IPS DF 4.7 (cell line): ENCODE results near the gene ASB9.
"Not testable (repeated sequence)": the region's sequence is repeated elsewhere in the genome, so short reads cannot be mapped to it uniquely, and the experiment has no call there.

Experiments
- DNase-seq: peaks from one replicate; pipeline ENCODE4 v3.0.0-alpha.2; 2013; ENCODE audit warnings: low spot score; ENCODE audit errors: extremely low read depth

Gene ASB9

DNA sequence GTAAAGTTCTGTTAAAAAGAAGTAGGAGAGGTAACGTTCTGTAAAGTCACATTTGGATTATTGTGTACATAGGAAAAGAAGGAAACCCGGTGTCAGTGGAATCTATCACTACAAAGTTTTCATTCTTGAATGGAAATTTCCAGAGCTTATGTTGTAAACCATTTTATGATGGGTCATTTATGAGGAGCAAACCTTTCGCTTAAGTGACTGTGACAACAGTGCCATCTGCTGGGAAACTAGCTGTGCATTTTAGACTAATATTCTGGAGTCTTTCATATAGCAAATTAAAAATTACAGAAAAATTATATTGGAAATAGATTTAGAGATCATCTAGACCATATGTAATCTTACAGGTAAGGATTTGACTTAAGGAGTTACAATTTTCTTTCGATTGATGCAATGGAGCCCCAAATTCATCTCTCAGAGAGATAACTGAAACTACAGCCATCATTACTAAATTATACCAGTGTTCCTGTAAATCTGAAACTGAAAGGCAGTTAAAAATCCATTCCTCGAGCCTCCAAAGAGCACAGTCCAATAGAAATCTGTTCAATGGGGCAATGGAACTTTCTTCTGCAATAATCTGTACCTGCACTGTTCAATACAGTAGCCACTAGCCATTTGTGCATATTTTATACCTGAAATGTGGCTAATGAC, 26.9 kb downstream of the ASB9 start:
- no peak for DNase-seq

- no peak for DNase-seq
Observed at GRCh38 chrX:15241301-15241700, 28.6 kb downstream of the ASB9 start.

GRCh38 chrX:15240414-15240813, 29.5 kb downstream of the ASB9 start:
- DNase-seq = no peak

- DNase-seq = no peak
Observed at GRCh38 chrX:15236146-15236545, 33.7 kb downstream of the ASB9 start.

DNA sequence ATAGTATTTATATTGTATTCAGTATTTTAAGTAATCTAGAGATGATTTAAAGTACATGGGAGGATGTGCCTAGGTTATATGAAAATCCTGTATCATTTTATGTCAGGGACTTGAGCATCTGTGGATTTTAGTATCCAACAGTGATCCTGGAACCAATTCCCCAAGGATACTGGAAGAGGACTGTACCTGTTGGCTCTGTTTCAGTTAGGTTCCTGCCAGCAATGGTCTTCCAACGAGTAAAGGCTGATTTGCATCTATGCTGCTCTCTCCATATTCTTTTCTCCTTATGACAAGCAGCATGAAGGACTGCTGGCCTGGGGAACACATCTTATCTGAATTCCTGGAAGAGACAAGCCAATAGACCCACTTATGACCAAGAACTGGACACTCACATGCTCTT, 34.9 kb downstream of the ASB9 start:
- DNase-seq = no peak

GRCh38 chrX:15233416-15234015, 36.4 kb downstream of the ASB9 start:
- DNase-seq = no peak

DNA sequence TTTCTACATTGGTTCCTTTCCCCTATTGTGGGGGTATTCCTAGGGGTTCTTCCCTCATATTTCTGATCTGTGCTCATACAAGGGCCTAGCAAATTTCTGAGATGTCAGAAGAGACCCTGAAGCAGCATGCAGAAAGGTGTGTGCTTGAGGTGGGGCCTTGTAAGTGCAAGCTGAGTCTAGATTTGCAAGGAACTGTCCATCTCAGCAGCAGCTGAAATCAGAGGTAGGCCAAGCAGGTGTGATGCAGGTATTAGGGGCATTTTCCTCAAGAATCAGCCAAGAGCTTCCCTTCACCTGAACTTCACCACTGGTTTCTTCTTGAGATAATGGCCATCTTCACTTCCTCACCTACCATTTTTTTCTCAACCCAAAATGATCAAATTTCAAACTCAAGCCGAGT, 45.1 kb downstream of the ASB9 start:
- DNase-seq = no peak

- DNase-seq = no peak
Observed at GRCh38 chrX:15221321-15221720, 48.6 kb downstream of the ASB9 start.

- no peak for DNase-seq
Observed at GRCh38 chrX:15217161-15217560, 52.7 kb downstream of the ASB9 start.

DNA sequence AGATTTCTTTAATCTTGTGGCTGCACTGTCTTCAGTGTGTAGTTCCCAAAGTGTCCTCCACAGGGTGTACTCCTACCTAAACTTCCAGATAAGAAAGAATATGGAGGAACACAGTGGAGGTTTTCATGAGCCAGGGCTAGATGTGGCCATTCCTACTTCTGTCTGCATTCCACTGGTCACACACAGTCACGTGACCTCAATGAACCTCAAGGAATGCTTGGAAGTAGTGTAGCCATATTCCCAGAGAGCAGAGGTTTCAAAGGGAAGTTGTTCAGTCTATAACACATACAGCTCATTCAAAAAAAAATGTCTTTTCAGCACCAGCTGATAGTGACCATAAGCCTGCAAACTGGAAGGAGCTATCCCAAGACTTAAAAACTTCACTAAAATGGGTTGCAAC, 53.6 kb downstream of the ASB9 start:
- DNase-seq = no peak

- no peak for DNase-seq
Observed at GRCh38 chrX:15215366-15215765, 54.5 kb downstream of the ASB9 start.

- DNase-seq = no peak
Observed at GRCh38 chrX:15214588-15214987, 55.3 kb downstream of the ASB9 start.

GRCh38 chrX:15209096-15209495, 60.8 kb downstream of the ASB9 start:
- DNase-seq = no peak

DNA sequence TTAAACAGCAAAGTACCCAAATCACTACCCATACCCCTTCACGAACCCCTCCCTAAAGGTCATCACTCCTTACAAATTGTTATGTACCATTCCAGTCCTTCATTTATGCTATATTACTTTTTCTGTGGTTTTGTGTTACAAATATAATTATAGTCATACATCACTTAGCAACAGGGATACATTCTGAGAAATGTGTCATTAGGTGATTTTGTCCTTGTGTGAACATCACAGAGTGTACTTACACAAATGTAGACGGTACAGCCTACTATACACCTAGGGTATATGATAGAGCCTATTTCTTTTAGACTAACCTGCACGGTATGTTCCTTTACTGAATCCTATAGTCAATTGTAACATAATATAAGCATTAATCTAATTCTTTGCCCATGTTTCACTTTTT, 61.9 kb downstream of the ASB9 start:
- DNase-seq = no peak

GRCh38 chrX:15207384-15207783, 62.5 kb downstream of the ASB9 start:
- no peak for DNase-seq

DNA sequence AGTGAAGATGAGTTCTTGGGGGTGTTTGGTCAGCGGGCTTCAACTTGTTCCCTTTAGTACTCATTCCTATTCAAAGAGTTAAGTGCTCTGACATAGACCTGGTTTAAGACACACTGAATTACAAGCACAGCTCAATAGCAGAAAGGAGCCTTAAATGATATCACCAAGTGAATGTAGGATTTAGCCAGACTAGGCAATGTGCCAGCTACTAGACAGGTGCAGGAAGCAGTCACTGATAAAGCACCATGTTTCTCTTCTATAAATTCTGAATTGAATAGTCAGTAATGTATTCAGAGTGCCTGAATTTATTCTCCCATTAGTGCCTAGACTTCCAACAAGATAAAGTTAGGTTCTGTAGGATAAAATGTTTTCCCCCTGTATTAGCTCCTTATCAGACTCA, 63.6 kb downstream of the ASB9 start:
- DNase-seq = no peak

GRCh38 chrX:15204130-15204751, 65.6 kb downstream of the ASB9 start:
- DNase-seq = no peak

DNA sequence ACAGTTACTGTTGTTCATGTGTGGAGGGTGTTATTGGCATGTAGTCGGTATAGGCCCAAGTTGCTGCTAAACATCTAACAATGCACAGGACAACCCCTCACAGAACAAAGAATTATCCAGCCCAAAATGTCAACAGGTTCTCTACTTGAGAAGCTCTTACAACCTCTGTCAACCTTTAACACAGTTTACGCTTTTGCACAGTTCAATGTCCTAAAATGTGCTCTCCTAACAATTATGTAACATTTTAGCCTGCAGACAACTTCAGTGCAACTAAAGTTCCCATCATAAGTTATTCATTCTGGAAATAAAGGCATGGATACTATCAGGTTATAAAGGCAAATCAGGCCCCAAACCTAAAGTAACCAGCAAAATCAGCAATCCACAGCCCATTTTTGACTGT, 66.2 kb downstream of the ASB9 start:
- no peak for DNase-seq

GRCh38 chrX:15202454-15203177, 67.3 kb downstream of the ASB9 start:
- DNase-seq = no peak

- DNase-seq = no peak
Observed at GRCh38 chrX:15200871-15201270, 69.0 kb downstream of the ASB9 start.

DNA sequence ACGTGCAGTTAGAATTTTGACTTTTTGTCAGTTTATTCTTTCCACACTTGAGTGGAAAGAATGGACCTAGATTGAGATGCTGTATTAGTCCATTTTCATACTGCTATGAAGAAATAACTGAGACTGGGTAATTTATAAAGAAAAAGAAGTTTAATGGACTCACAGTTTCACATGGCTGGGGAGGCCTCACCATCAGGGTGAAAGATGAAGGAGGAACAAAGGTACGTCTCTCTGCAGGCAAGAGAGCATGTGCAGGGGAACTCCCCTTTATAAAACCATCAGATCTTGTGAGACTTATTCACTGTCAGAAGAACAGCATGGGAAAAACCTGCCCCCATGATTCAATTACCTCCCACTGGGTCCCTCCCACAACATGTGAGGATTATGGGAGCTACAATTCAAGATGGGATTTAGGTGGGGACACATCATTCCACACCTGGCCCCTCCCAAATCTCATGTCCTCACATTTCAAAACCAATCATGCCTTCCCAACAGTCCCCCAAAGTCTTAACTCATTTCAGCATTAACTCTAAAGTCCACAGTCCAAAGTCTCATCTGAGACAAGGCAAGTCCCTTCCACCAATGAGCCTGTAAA, 71.2 kb downstream of the ASB9 start:
- not testable (repeated sequence) for DNase-seq

DNA sequence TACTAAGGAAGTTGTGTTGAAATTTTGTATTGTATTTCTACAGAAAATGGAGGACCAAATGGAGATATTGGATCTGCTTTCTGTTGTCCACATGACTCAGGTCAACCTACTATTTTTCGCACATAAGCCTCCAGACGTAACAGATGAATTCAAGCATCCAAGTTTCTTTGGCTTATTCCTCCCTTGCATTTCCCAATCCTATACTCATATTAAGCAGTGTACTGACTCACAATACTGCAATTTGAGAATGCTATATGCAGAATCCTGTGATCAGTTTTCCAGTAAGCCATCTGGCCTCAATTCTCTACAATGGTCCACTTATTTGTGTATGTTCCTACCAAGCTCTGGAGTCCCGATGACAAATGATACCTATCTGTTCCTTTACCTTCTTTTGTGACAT, 75.7 kb downstream of the ASB9 start:
- no peak for DNase-seq
